A172 (cell line): ENCODE measurements around the gene TRIM52. TPM values are rescaled to one million over a fixed set of nuclear protein-coding genes. Genes with fewer than 3 reads are reported as not detected.
"Not testable (repeated sequence)": the region's sequence is repeated elsewhere in the genome, so short reads cannot be mapped to it uniquely, and the experiment has no call there.

Source experiments
- DNase-seq: peaks from one replicate; pipeline ENCODE4 v3.0.0-alpha.2; 2015; ENCODE audit warnings: low spot score
- total RNA-seq: library from RNA; depleted of rRNA; stranded (reverse); fragments of >200 nt; shearing (Covaris generic); gene quantifications from 2 replicates; pipeline ENCODE4 v1.2.3, GENCODE V29; 2014; rRNA removed

TRIM52 gene
- total RNA-seq, 1 experiment from 2014 or later, result 13.2 TPM

DNA sequence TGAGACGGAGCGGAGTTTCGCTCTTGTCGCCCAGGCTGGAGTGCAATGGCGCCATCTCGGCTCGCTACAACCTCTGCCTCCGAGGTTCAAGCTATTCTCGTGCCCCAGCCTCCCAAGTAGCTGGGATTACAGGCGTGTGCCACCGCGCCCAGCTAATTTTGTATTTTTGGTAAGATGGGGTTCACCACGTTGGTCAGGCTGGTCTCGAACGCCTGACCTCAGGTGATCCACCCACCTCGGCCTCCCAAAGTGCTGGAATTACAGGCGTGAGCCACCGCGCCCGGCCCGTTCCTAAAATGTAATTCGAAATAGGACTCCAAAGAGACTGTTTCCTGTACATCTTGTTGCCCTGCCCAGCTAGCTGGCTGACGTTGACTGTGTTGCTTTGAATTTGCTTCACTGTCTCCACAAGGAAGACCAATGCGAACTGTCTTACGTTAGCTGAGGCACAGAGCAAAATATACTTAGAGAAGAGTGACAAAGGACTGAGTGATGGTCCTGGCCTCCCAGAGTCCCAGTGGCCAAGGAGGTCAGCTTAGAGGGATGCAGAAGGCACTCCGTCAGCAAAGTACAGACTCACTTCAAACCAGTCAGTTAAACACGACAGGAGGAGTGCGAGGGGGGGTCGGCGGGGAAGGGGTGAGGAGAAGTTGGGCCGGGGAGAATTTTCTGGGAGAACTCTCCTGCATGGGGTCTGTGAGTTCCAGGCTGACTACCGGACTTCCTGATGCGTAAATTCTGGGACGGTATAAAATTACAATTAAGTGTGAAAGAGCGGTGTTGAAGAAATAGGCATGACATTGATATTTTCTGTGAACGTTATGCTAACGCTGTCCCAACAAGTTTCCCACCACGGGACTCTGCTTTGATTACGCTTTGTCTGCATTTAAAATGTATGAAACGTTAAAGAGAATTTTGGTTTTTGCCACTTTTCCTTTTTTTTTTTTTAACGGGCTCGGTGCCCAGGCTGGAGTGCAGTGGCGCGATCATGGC lies 44.6 kb downstream of the TRIM52 start:
- DNase-seq, result peak; percentile 56

DNA sequence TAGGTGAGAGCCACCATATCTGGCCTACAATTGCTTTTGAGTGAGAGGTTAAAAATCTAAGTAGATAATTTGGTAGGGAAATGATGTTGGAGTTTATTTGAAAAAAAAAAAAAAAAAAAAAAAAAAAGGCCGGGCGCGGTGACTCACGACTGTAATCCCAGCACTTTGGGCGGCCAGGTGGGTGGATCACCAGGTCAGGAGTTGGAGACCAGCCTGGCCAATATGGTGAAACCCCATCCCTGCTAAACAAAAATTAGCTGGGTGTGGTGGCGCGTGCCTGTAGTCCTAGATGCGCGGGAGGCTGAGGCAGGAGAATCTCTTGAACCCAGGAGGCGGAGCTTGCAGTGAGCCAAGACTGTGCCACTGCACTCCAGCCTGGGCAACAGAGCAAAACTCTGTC lies 46.7 kb downstream of the TRIM52 start:
- DNase-seq, result not testable (repeated sequence)

DNA sequence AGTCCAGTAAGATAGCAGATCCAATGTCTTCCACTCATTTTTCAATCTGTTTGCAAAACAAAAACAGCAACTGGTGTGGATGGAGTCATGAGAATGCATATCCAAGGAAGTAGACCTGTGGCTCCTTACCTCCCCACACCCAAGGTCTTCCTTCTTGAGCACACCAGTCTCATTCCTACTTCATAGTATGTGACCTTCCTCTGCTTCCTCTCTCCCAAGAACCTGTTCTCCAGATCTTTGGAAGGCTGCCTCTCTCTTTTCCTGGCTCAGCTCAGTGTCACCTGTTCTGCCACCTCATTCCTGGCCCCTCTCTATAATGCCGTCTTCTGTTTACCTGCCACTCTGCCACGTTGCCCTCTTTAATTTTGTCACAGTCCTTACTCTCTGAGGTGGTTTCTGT lies 48.0 kb downstream of the TRIM52 start:
- no peak for DNase-seq

DNA sequence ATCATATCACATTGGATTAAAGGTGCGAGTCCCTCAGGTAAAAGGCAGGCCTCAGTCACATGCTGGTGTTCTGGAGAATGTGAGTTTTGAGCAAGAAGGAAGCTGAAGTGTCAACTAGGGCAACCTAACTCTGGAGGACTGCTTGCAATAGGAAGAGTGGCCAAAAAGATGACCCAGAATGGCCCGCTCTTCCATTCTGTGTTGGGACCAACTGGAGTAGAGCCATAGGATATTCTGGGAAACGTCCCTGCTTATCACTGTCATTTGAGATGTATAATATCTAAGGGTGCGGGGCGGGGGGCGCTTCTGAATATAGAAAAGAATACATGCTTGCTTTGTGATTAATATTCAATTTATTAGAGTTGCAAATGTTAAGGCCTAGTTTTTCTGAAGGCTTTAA lies 48.9 kb downstream of the TRIM52 start:
- no peak for DNase-seq

DNA sequence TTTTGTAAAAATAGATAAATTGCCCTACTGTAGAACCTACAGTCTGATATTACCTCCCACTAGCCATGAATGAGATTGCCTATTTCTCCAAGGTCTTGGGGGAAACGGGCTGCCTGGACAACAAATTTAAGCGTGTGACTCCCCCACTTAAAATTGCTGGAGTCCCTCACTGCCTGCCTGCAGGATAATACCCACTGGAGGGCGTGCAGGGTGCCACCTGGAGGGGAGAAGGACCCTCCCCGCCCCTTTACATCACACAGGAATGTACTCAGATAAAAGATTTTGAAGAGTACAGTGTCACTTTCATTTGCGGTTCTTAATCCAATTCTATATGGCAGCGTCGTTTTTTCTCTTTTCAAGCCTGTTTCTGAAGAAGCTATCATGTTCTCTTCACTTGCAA lies 49.7 kb downstream of the TRIM52 start:
- DNase-seq, result no peak

DNA sequence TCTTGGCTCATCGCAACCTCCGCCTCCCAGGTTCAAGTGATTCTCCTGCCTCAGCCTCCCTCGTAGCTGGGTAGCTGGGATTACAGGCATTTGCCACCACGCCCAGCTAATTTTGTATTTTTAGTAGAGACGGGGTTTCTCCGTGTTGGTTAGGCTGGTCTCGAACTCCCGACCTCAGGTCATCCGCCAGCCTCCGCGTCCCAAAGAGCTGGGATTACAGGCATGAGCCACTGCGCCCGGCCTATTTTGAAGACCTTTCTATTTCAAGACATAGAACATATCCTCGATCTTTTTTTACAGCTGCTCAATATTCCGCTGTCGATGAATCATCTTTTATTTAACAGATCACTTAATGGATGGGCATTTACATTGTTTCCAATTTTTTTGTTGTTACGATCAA lies 50.2 kb downstream of the TRIM52 start:
- not testable (repeated sequence) for DNase-seq

DNA sequence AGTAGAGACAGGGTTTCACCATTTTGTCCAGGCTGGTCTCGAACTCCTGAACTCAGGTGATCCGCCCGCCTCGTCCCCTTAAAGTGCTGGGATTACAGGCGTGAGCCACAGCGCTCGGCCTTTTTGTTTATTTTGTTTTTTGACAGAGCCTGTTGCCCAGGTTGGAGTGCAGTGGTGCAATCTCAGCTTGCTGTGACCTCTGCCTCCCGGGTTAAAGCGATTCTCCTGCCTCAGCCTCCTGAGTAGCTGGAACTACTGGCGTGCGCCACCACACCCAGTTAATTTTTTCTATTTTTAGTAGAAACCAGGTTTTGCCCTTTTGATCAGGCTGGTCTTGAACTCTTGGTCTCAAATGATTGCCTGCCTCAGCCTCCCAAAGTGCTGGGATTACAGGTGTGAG lies 50.8 kb downstream of the TRIM52 start:
- not testable (repeated sequence) for DNase-seq

DNA sequence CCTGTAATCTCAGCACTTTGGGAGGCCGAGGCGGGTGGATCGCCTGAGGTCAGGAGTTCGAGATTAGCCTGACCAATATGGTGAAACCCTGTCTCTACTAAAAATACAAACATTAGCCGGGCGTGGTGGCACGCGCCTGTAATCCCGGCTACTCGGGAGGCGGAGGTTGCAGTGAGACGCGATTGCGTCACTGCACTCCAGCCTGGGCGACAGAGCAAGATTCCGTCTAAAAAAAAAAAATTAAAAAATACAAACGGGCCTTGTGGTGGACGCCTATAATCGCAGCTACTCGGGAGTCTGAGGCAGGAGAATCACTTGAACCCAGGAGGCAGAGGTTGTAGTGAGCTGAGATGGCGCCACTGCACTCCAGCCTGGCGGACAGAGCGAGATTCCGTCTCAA lies 51.9 kb downstream of the TRIM52 start:
- DNase-seq, result not testable (repeated sequence)

DNA sequence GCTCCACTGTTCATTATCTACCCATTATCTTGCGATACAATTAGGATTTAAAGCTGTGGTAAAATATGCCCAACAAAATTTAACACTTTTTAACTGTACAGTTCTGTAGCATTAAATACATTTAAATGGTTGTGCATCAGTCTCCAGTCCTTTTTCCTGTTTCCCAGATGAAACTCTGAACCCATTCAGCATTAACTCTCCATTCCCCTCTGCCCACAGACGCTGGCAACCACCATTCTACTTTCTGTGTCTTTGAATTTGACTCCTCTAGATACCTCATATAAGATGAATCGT lies 53.0 kb downstream of the TRIM52 start:
- DNase-seq, result no peak

DNA sequence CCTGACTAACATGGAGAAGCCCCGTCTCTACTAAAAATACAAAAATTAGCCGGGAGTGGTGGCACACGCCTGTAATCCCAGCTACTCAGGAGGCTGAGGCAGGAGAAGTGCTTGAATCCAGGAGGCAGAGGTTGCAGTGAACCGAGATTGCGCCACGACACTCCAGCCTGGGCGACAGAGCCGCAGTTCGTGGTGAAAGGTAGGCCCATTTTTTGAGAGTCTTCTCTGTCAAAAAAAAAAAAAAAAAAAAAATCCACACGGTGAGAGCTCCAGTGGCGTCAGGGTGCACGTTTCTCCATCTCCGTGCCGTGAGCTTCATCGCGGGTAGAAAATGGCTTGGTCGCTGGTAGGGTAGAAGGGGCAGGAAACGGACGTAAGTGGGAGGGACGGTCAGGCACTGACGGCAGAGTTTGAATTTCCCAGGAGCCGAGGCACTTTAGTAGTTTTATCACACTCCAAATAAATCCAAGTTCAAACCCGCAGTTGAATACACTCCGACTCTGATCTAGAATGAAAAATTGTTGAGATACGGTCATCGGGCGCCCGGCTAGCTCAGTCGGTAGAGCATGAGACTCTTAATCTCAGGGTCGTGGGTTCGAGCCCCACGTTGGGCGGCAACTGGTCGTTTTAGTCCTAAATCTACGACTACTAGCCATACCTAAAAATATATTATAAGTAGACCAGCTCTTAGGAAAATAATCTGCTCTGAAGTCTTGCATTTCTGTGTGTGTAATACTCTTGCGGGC lies 53.6 kb downstream of the TRIM52 start:
- peak; percentile 95 for DNase-seq

DNA sequence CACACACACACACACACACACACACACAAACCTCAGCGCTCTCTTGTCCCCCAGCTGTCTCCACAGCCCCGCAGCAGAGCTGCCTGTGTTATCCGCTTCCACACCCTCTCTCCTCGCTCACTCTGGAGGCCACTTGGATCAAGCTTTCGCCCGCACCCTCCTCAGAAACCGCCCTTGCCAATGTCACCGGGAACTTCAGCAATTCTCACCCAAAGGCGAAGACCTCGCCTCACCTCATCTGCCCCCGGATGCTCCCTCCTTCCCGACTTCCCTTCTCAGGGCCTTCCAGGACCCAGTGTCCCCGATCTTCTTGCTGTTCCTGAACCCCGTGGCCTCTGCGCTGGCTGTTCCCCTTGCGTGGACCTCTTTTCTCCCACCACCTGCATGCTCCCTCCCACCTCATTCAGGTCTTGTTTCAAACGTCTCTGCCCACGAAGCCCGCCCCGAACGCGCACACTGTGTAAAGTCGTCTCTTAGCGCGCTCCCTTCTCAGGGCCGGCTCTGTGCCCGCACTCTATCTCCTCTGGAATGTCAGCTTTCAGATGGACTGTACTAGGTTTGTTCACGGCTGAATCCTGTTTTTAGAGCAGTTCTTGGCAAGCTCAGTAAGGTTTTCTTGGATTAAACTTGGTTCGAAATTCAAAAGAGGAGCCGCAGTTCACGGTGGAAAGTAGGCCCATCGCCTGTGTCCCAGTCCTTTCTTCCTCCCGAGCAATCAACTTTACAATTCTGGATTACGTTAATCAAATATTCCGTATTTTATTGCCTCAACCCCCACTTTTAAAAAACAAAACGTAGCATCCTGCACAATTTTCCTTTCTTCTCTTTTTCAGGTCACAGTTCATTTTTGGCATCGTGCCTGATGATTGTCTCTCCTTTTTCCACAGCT lies 54.9 kb downstream of the TRIM52 start:
- no peak for DNase-seq

Other genes starting within 250 kb of the TRIM52 start
- not detected in 2 replicates for gene BTNL9, start 220.9 kb downstream of the TRIM52 start, total RNA-seq
- not detected in 2 replicates for gene OR2V1, start 130.0 kb downstream of the TRIM52 start, total RNA-seq
- not detected in 2 replicates for gene OR2V2, start 113.6 kb downstream of the TRIM52 start, total RNA-seq
- 19.0 and 29.8 TPM in 2 replicates for gene TRIM7, start 55.9 kb downstream of the TRIM52 start, total RNA-seq
- gene TRIM41, start 37.9 kb downstream of the TRIM52 start, total RNA-seq, result 10.3 and 18.2 TPM in 2 replicates
- 2,696 and 2,799 TPM in 2 replicates for gene RACK1, start 17.2 kb downstream of the TRIM52 start, total RNA-seq
- not detected in 2 replicates for gene OR4F3, start 106.1 kb upstream of the TRIM52 start, total RNA-seq